MM.1S (cell line): Measurements from ENCODE around the gene ACACB.

Experiments
- EZH2phosphoT487 ChIP-seq: fragments of 300-600 bp; sonication (generic); IDR thresholded peaks from 2 replicates; pipeline ENCODE4 v1.6.1; 2018; ENCODE audit warnings: antibody characterized with exemption, low read length
- TF ChIP-seq, protein P1 (sequence below): fragments of 300-600 bp; sonication (generic); IDR thresholded peaks from 2 replicates; pipeline ENCODE4 v1.5.1; 2016; ENCODE audit warnings: antibody characterized with exemption, low read length, mixed read lengths

DNA sequence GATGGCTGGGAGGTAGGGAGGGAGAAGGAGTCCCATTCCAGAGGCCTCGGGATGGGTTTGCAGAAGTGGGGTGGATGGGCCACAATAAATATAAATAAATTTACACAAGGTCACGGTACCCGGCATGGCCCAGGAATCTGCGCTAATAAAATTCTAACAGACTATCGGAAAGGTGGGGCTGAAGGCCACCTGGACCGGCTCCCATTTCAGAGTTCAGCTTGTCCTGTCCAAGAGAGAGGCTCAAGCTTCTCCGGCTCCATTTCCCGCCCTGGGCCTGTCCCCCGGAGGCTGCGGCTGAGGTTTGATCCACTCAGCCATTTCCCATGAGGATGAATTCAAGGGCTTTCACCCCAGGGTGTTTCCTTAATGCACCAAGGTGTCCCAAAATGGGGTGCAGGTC lies 162.5 kb downstream of the ACACB start:
- TF ChIP-seq, protein P1, sequence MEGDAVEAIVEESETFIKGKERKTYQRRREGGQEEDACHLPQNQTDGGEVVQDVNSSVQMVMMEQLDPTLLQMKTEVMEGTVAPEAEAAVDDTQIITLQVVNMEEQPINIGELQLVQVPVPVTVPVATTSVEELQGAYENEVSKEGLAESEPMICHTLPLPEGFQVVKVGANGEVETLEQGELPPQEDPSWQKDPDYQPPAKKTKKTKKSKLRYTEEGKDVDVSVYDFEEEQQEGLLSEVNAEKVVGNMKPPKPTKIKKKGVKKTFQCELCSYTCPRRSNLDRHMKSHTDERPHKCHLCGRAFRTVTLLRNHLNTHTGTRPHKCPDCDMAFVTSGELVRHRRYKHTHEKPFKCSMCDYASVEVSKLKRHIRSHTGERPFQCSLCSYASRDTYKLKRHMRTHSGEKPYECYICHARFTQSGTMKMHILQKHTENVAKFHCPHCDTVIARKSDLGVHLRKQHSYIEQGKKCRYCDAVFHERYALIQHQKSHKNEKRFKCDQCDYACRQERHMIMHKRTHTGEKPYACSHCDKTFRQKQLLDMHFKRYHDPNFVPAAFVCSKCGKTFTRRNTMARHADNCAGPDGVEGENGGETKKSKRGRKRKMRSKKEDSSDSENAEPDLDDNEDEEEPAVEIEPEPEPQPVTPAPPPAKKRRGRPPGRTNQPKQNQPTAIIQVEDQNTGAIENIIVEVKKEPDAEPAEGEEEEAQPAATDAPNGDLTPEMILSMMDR: no peak
- TF ChIP-seq EZH2phosphoT487: no peak
